ENCODE results near the gene ZMAT3.

The ZMAT3 gene

DNA sequence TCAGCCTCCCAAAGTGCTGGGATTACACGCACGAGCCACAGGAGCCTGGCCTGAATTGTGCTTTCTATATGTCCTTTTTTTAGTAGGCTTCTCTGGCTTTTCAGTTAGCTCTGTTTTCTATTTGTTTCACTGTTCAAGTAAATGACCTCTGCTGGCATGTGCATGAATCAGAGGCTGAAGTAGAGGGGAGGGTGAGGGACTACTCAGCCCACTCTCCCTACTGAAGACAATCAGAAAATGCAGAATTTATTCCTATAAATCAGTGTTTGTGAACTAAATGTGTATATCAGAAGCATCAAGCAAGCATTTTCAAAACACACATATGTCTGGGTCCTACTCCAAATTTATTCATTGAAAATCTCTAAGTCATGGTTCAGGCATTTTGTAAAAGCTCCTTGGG is 45.0 kb downstream of the ZMAT3 start:
- Histone ChIP-seq H3F3A (ENCODE audit: low read depth) (no peaks in the 10 kb centered on the region), H3K4me2 (ENCODE audit: low read depth, low read length, poor library complexity, severe bottlenecking) (no peak overlapping the region), H3K9ac (ENCODE audit: low read depth, low read length, poor library complexity, severe bottlenecking) (no peak overlapping the region), H3K4me1 (ENCODE audit: insufficient read depth, low read length, poor library complexity, severe bottlenecking) (peaks cover 1% of the 10 kb centered on the region), H3K27me3 (ENCODE audit: insufficient read depth, low read length, poor library complexity, severe bottlenecking) (no peaks in the 10 kb centered on the region), H3K9me2 (replicated peaks; ENCODE audit: low read depth, low read length) (no peaks in the 10 kb centered on the region), H3K79me2 (ENCODE audit: insufficient read depth, low read length) (no peaks in the 10 kb centered on the region), H2AFZ (ENCODE audit: low read length) (no peak overlapping the region), H3K4me3 (ENCODE audit: low read length, poor library complexity, severe bottlenecking) (no peak overlapping the region), H3K36me3 (ENCODE audit: insufficient read depth, low read length) (peaks cover 16% of the 10 kb centered on the region), H4K20me1 (ENCODE audit: insufficient read depth, low read length, poor library complexity, severe bottlenecking) (no peaks in the 10 kb centered on the region), H3K9me3 (ENCODE audit: insufficient read depth, low read depth, low read length) (no peaks in the 10 kb centered on the region)
- TF ChIP-seq, protein P1, sequence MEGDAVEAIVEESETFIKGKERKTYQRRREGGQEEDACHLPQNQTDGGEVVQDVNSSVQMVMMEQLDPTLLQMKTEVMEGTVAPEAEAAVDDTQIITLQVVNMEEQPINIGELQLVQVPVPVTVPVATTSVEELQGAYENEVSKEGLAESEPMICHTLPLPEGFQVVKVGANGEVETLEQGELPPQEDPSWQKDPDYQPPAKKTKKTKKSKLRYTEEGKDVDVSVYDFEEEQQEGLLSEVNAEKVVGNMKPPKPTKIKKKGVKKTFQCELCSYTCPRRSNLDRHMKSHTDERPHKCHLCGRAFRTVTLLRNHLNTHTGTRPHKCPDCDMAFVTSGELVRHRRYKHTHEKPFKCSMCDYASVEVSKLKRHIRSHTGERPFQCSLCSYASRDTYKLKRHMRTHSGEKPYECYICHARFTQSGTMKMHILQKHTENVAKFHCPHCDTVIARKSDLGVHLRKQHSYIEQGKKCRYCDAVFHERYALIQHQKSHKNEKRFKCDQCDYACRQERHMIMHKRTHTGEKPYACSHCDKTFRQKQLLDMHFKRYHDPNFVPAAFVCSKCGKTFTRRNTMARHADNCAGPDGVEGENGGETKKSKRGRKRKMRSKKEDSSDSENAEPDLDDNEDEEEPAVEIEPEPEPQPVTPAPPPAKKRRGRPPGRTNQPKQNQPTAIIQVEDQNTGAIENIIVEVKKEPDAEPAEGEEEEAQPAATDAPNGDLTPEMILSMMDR (conservative IDR thresholded peaks at IDR 0.05; ENCODE audit: low read length) = no peak
- TF ChIP-seq EZH2phosphoT487 (IDR thresholded peaks at IDR 0.05; ENCODE audit: borderline replicate concordance) = no peak

DNA sequence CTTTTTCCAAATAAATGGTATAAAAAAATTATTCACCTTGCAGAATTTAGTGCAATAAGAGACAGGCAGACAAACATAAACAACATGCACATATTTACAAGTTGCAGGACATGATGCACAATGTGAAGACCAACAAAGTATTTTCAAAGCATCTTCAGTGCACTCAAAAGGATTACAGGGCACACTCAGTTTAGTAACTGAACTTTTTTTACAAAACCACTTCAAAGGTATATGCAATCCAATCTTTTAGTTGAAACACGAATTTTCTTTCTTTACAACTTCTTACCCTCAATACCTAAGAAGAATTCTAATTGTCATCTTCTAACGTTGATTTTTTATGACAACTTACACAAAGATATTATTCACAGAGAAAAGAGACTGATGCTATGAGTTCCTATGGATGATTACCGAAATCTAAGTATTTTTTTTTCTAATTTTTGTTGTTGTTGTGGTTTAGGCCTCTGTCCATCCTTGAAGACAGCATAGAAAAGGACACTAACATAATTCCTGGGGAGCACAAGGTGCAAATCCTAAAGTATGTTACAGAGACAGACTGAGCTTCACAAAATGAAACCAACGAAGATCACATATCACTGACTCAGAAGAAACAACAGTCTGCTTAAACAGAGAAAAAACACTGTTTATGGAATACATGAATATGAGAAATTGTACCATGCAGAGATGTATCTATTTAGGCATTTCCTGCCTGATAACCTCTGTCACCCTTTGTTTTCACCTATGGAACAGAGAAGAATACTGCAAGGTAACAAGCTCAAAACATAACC is 50.3 kb downstream of the ZMAT3 start:
- Histone ChIP-seq H3K79me2 (ENCODE audit: insufficient read depth, low read length) (no peaks in the 10 kb centered on the region), H3K9me3 (ENCODE audit: insufficient read depth, low read depth, low read length) (no peaks in the 10 kb centered on the region), H3K9ac (ENCODE audit: low read depth, low read length, poor library complexity, severe bottlenecking) (no peak overlapping the region), H3K4me2 (ENCODE audit: low read depth, low read length, poor library complexity, severe bottlenecking) (peak overlapping the region; percentile 22), H3K4me1 (ENCODE audit: insufficient read depth, low read length, poor library complexity, severe bottlenecking) (peaks cover 5% of the 10 kb centered on the region), H2AFZ (ENCODE audit: low read length) (no peak overlapping the region), H4K20me1 (ENCODE audit: insufficient read depth, low read length, poor library complexity, severe bottlenecking) (no peaks in the 10 kb centered on the region), H3K27me3 (ENCODE audit: insufficient read depth, low read length, poor library complexity, severe bottlenecking) (no peaks in the 10 kb centered on the region), H3K9me2 (replicated peaks; ENCODE audit: low read depth, low read length) (no peaks in the 10 kb centered on the region), H3K36me3 (ENCODE audit: insufficient read depth, low read length) (peaks cover 7% of the 10 kb centered on the region; the same call in 1 of the 2 replicates), H3K4me3 (ENCODE audit: low read length, poor library complexity, severe bottlenecking) (no peak overlapping the region), H3F3A (ENCODE audit: low read depth) (no peaks in the 10 kb centered on the region)
- TF ChIP-seq EZH2phosphoT487 (IDR thresholded peaks at IDR 0.05; ENCODE audit: borderline replicate concordance) = no peak
- TF ChIP-seq, protein P1 (conservative IDR thresholded peaks at IDR 0.05; ENCODE audit: low read length) = no peak

DNA sequence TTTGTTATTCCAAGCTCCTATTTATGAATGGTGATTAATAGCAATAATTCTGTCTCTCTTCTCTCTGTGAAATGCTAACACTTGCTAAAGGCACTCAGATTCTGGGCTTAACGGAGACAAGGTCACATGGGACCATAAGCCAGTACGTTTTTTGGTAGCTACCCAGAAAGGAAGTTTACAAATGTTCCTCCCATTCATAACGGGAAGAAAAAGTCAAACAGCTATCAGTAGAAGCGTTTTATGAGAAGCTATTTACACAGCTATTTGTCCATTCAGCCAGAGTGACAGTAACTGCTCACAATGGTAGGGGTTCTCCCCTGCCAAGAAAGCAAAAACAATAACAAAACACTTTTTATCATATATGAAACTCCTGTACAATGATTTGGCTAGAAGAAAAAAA is 51.5 kb downstream of the ZMAT3 start:
- Histone ChIP-seq H3K79me2 (ENCODE audit: insufficient read depth, low read length) (no peaks in the 10 kb centered on the region), H3K4me3 (ENCODE audit: low read length, poor library complexity, severe bottlenecking) (no peak overlapping the region), H4K20me1 (ENCODE audit: insufficient read depth, low read length, poor library complexity, severe bottlenecking) (no peaks in the 10 kb centered on the region), H3K9me3 (ENCODE audit: insufficient read depth, low read depth, low read length) (no peaks in the 10 kb centered on the region), H3K9me2 (replicated peaks; ENCODE audit: low read depth, low read length) (no peaks in the 10 kb centered on the region), H3K4me2 (ENCODE audit: low read depth, low read length, poor library complexity, severe bottlenecking) (no peak overlapping the region), H3F3A (ENCODE audit: low read depth) (no peaks in the 10 kb centered on the region), H2AFZ (ENCODE audit: low read length) (no peak overlapping the region), H3K36me3 (ENCODE audit: insufficient read depth, low read length) (peaks cover 7% of the 10 kb centered on the region; the same call in 1 of the 2 replicates), H3K4me1 (ENCODE audit: insufficient read depth, low read length, poor library complexity, severe bottlenecking) (peaks cover 11% of the 10 kb centered on the region), H3K9ac (ENCODE audit: low read depth, low read length, poor library complexity, severe bottlenecking) (no peak overlapping the region), H3K27me3 (ENCODE audit: insufficient read depth, low read length, poor library complexity, severe bottlenecking) (no peaks in the 10 kb centered on the region)
- TF ChIP-seq, protein P1 (conservative IDR thresholded peaks at IDR 0.05; ENCODE audit: low read length) = no peak
- no peak for TF ChIP-seq EZH2phosphoT487 (IDR thresholded peaks at IDR 0.05; ENCODE audit: borderline replicate concordance)

All from Loucy (cell line).